Right renal cortex interstitium (tissue), 3 donors: Measurements from ENCODE around the gene ME3. TPM values are rescaled to one million over a fixed set of nuclear protein-coding genes. Genes with fewer than 3 reads are reported as not detected.

Source experiments
- DNase-seq, 3 donors: peaks; one replicate each; pipeline ENCODE4 v3.0.0-alpha.2; 2013; ENCODE audit warnings: low read depth in 3 of 3, low spot score in 2 of 3
- polyA plus RNA-seq, 3 donors: library from polyadenylated mRNA; unstranded; fragments of 120-200 nt; gene quantifications; one replicate each; pipeline ENCODE4 v1.2.1, GENCODE V29; 2013; ENCODE audit not compliant: insufficient read length in 3 of 3

The ME3 gene
- polyA plus RNA-seq, 3 donors: 30.9 to 36.0 (median 31.7) TPM

DNA sequence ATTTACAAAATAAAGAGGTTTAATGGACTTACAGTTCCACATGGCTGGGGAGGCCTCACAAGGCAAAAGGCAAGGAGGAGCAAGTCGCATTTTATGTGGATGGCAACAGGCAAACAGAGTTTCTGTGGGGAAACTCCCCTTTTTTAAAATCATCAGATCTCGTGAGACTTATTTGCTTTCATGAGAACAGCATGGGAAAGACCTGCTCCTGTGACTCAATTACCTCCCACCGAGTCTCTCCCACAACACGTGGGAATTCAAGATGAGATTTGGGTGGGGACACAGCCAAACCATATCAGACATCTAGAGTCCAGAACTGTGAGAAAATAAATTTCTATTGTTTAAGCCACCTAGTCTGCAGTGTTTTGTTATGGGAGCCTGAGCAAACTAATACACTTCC lies 80.8 kb downstream of the ME3 start:
- DNase-seq: no peak

DNA sequence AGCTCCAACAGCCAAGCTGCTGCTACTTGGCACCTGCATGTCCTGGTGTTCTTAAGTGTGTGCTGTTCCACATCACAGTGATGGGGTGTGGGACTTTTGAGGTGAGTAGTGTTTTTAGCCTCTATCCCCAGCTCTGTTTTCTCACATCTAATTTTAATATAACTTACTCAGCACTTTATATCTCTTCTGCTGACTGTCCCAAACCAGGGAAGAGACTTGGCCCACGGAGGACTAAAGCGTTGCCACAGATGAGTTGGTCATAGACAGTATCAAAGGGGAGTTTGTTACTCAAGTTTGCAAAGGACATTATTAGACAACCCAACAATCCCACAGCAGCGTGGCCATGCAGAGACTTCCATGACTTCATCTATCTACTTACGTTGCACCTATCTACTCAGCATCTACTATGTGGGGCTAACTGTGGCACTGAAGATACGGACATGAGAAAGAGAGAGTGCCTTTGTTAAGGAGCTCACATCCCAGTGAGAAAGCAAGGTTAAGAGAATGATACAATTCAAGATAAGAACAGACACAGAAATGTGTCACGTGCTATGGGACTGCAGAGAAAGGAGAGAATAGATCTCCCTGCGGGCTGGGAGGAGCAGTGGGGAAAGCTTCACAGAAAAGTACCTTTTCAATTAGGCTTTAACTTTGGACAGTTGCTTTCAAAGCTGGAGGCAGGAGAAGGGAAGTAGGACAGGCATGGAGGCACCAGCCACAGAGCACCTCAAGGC lies 82.4 kb downstream of the ME3 start:
- no peak for DNase-seq

DNA sequence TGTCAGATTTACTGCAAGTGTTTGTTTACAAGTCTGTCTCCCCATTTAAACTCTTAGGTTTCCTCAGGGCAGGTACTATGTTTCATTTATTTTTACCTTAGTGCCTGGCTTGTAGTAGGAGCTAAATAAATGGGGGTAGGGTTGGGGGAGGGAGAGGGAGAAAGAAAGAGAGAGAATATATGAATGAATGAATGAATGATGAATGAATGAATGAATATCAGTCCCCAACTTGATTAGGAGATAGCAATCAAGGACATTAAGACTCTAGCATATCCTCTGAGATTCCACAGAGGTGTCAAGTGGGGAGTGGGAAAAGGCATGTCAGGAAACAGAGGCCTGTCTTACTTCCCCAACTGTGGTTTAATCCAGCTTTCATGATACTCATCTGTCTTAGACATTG lies 83.2 kb downstream of the ME3 start:
- no peak for DNase-seq

DNA sequence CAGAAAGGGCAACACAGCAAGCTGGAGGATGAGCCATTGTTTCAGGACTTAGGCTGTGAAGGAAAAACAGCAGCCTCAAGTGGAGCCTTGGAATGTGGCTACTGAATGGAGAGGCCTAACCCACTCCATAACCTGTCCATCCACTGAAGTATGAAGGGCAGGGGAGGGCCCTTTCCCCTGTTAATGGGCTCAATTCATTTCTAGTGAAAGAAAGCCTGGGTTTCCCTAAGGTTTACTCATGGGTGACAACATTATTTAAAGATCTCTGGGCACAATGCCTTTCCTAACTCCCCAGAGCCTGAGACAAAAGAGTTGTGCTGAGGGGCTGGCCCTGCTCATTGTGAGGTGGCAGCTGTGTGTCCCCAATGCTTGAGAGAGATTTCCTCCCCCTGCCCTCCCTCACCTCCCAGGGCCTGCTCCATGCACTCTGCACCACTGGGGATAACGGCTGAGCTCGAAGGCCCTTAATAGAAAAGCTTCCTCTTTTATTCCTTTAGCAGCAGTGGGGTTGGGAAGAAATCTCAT lies 83.8 kb downstream of the ME3 start:
- DNase-seq: no peak

DNA sequence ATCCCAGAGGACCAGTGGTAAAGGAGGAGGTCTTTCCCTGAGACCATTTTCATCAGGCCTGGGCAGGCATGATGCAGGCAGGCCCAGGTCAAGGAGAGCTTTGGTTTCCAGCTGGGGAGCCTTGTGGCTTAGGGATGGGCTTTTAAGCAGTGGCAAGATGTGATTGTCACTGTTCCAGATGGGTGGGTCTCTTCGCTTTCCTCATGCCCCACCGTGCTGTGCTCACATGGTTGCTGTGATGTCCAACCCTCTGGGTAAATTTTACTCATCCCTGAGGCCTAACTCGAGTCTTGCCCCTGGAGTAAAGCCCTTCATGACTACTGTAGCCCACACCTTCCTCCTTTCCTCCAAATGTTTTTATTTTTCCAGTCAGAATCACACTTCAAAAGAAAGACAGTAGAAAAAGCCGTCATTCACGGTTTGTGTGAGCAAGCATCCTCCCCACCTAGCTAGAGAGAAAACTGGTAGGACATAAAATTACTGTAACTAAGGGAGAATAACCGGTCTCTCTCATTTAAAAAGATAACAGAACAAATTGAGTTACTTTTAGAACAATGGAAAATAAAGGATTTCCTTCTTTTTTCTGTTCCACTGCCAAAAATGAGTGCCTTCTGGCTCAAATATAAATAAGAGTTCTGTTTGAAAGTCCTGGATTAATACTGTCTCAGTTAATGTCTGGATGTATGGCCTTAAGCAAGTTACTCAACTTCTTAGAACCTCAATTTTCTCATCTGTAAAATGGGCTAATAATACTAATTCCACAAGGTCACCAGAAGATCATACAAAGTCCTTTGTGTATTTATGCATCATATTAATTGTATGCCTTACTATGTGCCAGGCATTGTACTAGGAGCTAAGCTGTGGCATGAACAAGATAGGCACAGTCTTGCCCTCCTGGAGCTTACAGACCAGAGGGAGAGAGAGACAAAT lies 84.9 kb downstream of the ME3 start:
- DNase-seq: no peak

DNA sequence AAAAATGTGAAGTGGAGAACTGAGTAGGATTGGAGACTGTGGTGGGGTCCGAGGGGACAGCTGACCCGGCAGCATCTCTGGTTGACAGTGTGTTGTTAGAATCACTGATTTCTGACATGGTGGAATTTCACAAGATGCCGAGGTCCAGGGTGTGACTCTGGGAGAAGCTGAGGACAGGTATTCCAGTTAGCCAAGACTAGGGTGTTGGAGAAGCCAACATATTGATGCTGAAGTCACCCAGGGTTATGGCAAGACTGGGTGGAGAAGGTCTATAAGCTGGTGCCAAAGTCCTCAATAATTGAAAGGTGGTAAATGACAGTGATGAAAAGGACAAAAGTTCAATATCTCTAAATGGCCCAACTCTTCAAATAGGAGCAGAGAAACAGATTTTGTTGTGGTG lies 86.1 kb downstream of the ME3 start:
- DNase-seq: no peak

DNA sequence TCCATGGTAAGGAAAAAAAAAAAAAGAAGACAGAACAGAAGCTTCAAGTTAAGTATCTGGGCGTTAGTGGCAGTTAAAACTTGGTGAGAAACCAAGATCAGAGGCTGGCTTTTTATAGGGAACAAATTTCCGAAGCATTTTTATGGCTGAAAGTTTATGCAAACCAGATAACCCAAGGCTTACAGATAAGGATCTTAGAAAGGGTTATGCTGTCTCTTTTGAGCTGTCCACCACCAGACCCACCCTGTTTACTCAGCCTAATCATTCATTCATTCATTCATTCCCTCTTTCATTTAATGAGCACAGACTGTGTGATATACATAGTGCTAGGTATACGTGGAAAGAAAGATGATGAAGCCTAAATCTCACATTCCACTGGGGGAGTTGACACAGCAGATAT lies 89.5 kb downstream of the ME3 start:
- DNase-seq: no peak

DNA sequence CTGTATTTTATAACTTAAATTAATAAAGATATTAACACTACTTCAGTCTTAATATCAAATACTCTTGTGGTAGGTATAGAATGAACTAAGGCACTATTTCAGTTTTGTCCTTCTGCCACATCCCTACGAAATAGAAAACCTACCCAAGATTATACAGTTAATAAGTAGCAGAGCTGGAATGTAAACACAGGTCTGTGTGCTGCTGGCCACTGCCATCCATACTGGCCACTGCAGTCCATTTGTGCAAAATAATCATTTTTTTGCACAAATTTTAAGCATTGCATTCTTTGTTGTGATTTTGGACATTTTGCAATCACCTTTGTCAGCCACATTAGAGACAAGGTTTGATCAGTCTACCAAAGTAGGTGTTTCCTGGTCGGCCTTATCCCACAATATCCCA lies 91.9 kb downstream of the ME3 start:
- DNase-seq: no peak

DNA sequence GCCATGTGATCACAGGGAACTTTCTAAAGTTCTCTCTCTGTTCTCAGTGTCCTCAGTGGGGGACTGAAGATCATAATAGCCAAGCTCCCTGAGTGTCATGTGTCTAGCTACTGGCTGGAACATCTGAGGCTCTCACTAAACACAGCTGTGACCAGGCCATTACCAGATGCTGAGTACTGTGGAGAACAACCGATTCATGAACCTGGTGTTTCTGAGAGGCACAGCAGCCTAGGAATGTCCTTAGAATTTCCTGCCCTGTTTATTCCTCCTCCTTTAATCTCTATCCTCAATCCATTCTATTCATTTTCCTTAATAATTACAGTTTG lies 93.0 kb downstream of the ME3 start:
- no peak for DNase-seq

DNA sequence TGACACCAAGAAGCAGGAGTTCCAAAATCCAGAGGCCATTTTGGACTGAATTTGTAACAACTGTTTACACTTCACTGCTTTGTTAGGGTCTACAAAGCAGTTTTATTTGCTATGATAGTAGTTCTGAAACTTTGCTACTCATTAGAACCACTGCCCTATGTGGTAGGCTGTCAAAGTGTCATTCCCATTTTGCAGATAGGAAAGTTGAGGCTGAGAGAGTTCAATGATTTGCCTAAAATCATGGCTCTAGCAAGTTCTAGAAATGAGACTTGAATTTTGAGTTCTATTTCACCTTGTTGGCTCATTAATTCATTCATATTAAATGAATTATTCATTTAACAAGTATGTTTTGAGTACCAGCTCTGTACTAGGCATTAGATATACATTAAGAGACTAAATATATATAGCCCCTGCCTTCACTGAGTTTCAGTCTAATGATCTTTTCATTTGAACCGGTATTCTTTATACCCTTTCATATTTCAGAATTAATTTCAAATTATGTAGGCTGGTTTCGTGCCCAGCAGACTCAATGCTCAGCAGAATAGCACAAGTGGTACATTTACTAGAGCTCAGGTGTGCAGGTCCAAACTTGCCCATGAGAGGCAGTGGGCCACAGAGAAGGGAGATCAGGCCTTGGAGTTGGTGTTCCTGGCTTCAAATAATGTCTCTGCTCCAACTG lies 93.5 kb downstream of the ME3 start:
- no peak for DNase-seq

DNA sequence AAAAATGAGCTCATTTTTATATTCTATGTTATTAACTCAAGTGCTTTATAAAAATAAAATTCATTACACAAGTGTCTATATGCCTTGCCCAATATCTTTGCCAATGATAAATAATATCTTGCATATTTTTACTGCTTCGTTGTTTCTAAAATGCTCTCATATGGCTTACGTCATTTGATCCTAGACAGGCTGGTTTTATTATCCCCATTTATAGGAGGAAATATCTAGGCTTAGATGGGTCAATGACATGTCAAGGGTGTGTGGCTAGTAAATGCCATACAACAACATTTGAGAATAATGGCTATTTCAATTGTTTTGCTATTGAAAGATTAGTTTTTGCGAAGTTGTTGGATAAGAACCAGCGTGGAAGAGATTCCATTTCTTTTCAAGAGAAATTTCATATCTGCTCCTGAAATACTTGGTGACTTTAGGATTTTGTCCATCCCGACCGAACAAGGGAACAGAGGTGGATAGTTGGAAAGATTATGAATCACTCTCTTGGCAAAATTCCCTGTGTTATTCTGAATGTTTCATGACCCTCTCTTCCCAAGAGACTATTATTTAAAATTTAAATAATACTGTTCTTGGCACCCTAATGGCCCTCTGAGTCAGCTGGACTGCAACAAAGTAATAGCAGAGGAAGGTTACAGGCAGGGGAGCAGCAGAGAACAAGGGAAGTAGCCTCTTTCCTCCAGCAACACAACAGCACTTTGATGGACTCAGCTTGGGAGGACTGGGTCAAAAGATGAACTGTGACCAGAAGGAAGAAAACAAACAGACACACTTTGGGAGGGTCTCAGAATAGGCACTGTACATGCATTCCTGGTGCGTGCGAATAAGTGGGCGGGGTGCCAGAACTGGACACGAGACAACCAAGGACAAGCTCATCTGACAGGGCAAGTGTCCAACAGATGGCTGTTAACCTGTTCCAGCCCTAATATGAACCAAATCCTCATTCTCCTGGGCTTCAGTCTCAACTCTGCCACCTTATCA lies 94.5 kb downstream of the ME3 start:
- DNase-seq: no peak

DNA sequence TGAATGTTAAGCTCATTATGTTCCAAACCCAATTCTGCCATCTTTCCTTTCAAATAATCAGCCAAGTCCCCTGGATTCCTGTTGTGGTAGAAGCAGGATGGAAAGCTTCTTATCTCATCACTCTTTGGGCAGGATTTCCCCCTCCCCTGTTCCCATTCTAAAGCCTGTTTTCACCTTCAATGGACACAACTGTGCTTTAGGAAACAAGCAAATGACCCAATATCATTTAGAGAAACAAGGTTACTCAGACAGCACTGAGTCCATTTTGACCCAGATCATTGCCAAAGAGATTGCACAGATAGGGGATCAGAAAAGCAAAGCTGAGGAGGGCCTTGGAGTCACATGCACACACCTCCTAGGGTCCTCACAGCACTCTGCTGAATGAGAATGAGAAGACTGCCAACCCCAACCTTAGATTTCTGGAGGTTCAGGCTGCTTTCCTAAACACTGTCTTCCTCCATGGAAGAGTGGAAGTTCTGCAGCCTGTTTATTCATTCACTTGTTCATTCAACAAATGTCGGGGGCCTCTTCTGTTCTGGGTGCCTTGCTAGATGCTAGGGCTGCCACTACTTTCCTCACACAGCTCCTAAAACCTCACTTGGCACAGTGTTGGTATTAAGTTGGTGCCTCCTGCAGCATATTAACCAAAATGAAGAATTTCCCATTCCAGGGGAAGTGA lies 95.3 kb downstream of the ME3 start:
- no peak for DNase-seq

DNA sequence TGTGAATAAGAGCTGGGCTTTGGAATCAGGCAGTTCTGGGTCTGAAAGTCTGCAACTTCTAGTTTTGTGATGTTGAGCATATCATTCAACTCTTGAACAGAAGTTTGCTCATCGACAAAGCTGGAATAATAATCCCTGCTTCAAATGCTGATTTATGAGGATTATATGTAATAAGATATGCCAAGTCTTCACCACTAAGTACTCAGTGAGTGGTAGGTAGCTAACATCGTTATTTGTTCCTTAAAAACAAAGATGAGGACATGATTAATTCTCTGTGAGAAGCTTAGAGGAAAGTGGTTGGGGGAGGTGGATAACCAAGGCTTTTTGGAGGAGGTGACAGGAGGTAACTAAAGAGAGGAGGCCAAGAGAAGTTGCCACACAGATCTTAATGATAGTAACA lies 96.5 kb downstream of the ME3 start:
- DNase-seq: no peak

DNA sequence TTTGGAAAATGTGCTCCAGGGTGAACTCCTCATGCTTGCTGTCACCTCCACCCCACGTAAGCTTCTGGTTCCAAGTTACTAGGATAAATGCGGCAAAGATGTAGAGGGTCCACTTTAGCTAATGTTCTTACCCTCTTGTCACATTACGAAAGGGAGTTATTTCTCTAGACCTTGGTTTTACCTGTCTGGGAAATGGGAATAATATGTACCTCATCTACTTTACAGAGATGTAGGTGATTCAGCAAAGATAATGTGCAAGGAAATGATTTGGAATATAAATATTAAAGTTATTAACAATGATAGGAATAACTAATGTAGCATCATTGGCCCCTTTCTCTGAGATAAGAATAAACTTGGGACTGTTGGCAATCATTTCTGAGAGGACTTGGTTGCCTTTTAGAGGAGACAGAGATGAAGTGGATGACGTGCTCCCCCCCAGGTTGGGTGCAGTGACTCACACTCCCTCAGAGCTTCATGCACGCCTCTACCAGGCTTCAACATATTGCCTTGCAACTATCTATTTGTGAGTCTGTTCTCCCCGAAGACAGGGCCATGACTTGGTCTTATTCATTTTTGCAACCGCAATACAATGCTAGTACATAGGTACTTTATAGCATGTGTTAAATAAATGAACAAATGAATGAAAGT lies 97.1 kb downstream of the ME3 start:
- DNase-seq: no peak

DNA sequence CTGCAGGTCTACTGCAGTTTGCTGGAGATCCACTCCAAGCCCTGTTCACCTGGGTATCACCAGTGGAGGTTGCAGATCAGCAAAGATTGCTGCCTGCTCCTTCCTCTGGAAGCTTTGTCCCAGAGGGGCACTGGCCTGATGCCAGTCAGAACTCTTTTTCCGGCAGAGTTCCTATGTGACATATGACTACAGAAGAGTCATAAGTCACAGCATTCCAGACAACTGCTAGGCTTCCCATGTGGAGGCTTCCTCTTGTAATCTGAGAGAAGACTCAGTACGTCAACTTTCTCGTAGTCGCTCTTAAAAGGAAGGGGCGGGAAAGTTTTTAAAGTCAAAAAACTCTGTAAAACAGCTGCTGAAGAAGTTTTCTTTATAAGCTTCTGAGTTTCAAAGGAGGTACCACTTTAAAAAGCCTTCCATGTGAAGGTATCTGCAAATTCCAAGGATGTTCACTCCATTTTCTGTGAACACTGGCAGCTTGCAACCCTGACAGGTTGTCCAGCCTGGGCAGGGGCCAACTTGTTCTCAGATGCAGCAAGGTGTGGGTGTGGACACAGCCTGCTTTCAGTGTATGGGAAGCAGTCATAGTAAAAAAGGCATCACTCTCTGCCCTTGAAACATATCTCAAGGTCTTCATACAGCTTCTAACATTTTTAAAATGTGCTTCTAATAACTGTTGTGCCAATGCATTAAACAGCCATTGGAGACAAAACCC lies 97.8 kb downstream of the ME3 start:
- DNase-seq: no peak

DNA sequence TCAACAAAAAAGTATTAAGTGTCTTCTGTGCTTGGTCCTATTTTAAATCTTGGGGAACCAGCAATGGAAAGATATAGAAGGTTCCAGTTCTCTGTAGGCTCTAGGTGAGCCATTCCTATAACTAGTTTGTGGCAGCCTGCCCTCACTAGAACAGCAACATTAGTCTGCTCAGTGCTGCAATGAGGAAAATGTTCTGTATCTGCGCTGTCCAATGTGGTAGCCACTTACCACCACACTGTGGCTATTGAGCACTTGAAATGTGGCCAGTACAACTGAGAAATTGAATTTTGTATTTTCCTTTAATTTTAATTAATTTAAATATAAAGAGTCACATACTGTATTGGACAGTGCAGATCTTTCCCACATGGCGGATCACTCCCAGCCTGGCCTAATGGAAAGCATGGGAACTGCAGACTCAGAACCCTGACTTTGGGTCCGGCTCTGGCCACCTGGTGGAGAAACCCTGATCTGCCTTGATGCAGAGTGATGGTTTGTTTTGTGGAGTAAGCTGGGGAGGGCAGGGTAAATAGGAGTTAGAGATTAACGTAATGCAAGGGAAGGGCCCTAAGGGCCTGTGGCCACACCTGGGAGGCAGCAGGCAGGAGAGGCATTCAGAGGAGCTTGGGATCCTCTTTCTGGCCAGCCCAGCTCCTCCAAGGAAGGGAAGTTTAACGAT lies 101.0 kb downstream of the ME3 start:
- DNase-seq: no peak

DNA sequence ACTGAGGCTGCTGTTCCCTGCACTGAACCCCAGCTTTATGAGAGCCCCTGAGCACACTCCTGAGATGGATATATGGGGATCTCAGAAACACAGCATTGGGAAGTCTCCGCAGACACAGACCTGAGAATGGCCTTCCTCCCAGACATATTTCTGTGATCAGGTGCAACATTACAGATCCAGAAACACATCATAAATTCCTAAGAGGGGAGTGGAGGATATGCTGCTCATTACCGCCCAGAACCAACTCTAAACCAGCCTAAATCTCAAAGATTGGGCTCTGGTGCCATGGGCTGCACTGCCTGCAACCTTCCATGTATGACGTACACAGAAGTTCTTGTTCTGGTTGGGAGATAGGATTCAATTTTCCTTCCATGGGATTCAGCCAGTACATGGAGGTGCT lies 102.0 kb downstream of the ME3 start:
- no peak for DNase-seq

DNA sequence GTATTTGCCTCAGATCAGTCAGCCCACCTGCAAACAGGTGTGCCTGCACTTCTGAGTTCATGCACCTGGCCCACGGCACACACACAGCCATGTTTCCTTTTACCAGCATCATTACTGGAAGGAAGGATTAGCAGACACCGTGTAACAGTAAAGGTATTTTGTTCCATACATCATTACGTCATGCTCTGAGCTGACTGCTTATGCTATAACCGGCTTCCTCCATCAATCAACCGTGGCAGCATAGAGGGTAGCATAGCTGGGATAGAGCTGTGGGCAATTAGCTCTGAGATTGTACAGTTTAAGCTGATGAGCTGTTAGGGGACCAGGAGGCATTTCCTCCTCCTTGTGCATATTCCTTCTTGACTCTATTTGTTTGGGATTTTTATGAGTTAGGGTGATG lies 102.4 kb downstream of the ME3 start:
- DNase-seq: no peak
